ENCODE data around the gene ANKRD63. TPM values are rescaled to one million over a fixed set of nuclear protein-coding genes. Genes with fewer than 3 reads are reported as not detected.

ANKRD63 gene
- polyA plus RNA-seq, 1 experiment = not detected

GRCh38 chr15:40242601-40243000, 40.3 kb downstream of the ANKRD63 start:
- ChIA-PET CTCF (interaction anchor here (1.2 to 1.5 kb wide), 3 partner anchors 15 to 37 kb away, joined by 4 read pairs; no protein-coding TSS in a partner anchor), POLR2A (no interaction called here)
- peaks cover 32% of the 10 kb centered on the region for H3K27me3 ChIP-seq (ENCODE audit: control insufficient read depth, insufficient read depth, low read length)
- no peak overlapping the region for H3K4me3 ChIP-seq (ENCODE audit: low read depth, low read length)
- DNase-seq (ENCODE audit: low read depth) = no peak
- TF ChIP-seq CTCF (IDR thresholded peaks at IDR 0.05; ENCODE audit: insufficient read depth, low read depth, low read length) = no peak
- no peaks in the 10 kb centered on the region for H3K36me3 ChIP-seq (ENCODE audit: control insufficient read depth, insufficient read depth, low read length)

GRCh38 chr15:40242213-40242599, 40.7 kb downstream of the ANKRD63 start:
- Histone ChIP-seq H3K36me3 (ENCODE audit: control insufficient read depth, insufficient read depth, low read length) (no peaks in the 10 kb centered on the region), H3K4me3 (ENCODE audit: low read depth, low read length) (no peak overlapping the region), H3K27me3 (ENCODE audit: control insufficient read depth, insufficient read depth, low read length) (peaks cover 29% of the 10 kb centered on the region)
- ChIA-PET CTCF (interaction anchor here (1.2 to 1.5 kb wide), 3 partner anchors 15 to 37 kb away, joined by 4 read pairs; no protein-coding TSS in a partner anchor), POLR2A (no interaction called here)
- DNase-seq (ENCODE audit: low read depth) = no peak
- no peak for TF ChIP-seq CTCF (IDR thresholded peaks at IDR 0.05; ENCODE audit: insufficient read depth, low read depth, low read length)

GRCh38 chr15:40241269-40242212, 41.3 kb downstream of the ANKRD63 start:
- no peak for TF ChIP-seq CTCF (IDR thresholded peaks at IDR 0.05; ENCODE audit: insufficient read depth, low read depth, low read length)
- Histone ChIP-seq H3K36me3 (ENCODE audit: control insufficient read depth, insufficient read depth, low read length) (no peaks in the 10 kb centered on the region), H3K4me3 (ENCODE audit: low read depth, low read length) (no peak overlapping the region), H3K27me3 (ENCODE audit: control insufficient read depth, insufficient read depth, low read length) (peaks cover 24% of the 10 kb centered on the region)
- ChIA-PET CTCF (interaction anchor here (0.8 to 1.5 kb wide), 6 partner anchors 9 to 38 kb away, joined by 3 to 5 read pairs (median 4); no protein-coding TSS in a partner anchor), POLR2A (no interaction called here)
- no peak for DNase-seq (ENCODE audit: low read depth)

GRCh38 chr15:40240619-40241221, 42.1 kb downstream of the ANKRD63 start:
- H3K27me3 ChIP-seq (ENCODE audit: control insufficient read depth, insufficient read depth, low read length) = peaks cover 19% of the 10 kb centered on the region
- TF ChIP-seq CTCF (IDR thresholded peaks at IDR 0.05; ENCODE audit: insufficient read depth, low read depth, low read length) = no peak
- POLR2A ChIA-PET = no interaction called here
- H3K36me3 ChIP-seq (ENCODE audit: control insufficient read depth, insufficient read depth, low read length) = no peaks in the 10 kb centered on the region
- no peak for DNase-seq (ENCODE audit: low read depth)
- no peak overlapping the region for H3K4me3 ChIP-seq (ENCODE audit: low read depth, low read length)
- CTCF ChIA-PET = interaction anchor here (0.8 to 3.8 kb wide), 5 partner anchors 10 to 38 kb away, joined by 3 to 32 read pairs (median 5); no protein-coding TSS in a partner anchor
